Body of pancreas (tissue), 4 donors: ENCODE measurements around the gene NCAM1.

Experiments
- POLR2A ChIP-seq, 3 donors: fragments of 450-650 bp; IDR thresholded peaks; one replicate each; pipeline ENCODE4 v1.6.1; 2016; ENCODE audit warnings: antibody characterized with exemption in 3 of 3, mild to moderate bottlenecking in 2 of 3
- TF ChIP-seq, protein P1 (sequence below), 7 experiments: fragments of 450-650 bp in 4 of 7; fragments of 200-600 bp in 3 of 7; sonication (generic) in 3 of 7; IDR thresholded peaks; one replicate each; pipeline ENCODE4 v1.5.1; 2016 to 2019; ENCODE audit warnings: antibody characterized with exemption in 7 of 7

GRCh38 chr11:113111156-113111555 is 149.9 kb downstream of the NCAM1 start:
- no peak for TF ChIP-seq POLR2A (IDR thresholded peaks at IDR 0.05)
- TF ChIP-seq, protein P1, sequence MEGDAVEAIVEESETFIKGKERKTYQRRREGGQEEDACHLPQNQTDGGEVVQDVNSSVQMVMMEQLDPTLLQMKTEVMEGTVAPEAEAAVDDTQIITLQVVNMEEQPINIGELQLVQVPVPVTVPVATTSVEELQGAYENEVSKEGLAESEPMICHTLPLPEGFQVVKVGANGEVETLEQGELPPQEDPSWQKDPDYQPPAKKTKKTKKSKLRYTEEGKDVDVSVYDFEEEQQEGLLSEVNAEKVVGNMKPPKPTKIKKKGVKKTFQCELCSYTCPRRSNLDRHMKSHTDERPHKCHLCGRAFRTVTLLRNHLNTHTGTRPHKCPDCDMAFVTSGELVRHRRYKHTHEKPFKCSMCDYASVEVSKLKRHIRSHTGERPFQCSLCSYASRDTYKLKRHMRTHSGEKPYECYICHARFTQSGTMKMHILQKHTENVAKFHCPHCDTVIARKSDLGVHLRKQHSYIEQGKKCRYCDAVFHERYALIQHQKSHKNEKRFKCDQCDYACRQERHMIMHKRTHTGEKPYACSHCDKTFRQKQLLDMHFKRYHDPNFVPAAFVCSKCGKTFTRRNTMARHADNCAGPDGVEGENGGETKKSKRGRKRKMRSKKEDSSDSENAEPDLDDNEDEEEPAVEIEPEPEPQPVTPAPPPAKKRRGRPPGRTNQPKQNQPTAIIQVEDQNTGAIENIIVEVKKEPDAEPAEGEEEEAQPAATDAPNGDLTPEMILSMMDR (IDR thresholded peaks at IDR 0.05): no peak
